HepG2 (cell line): ENCODE results near the gene RNF113A. TPM values are rescaled to one million over a fixed set of nuclear protein-coding genes. Genes with fewer than 3 reads are reported as not detected.

ENCODE experiments used
- ATAC-seq: fragments of 200-7000 bp; cut with Tn5 transposase; 3 replicates; pipeline ENCODE4 v1.9.1; 2020; ENCODE audit warnings: mild to moderate bottlenecking, moderate library complexity
- BruUV-seq: library from RNA; stranded (reverse); fragments of 400-500 nt; replicated peaks from 2 replicates; lab custom pipeline; 2021; lab: Mats Ljungman, UMichigan
- CTCF ChIA-PET: fragments of 300-600 bp; formaldehyde crosslinking; extraction: SDS; loops from one replicate; lab custom pipeline; 2021; ENCODE audit warnings: low total read pairs, inconsistent platforms, low intra/inter-chr PET ratio; lab: Yijun Ruan, JAX
- POLR2A ChIA-PET: fragments of 350-600 bp; sonication (Branson Sonifier 250); formaldehyde crosslinking; loops from one replicate; lab custom pipeline; 2020; ENCODE audit warnings: antibody characterized with exemption, inconsistent platforms; lab: Yijun Ruan, JAX
- DNase-seq: peaks from one replicate; pipeline ENCODE4 v3.0.0-alpha.2; 2015; ENCODE audit warnings: low spot score
- FAIRE-seq: peaks from 3 replicates; lab custom pipeline; 2011; peaks lifted over from hg19 to GRCh38; lab: Jason Lieb, UNC
- H2AFZ ChIP-seq: one replicate; pipeline ENCODE4 v1.6.1; 2011; ENCODE audit warnings: low read length, inconsistent platforms
- H3K27ac ChIP-seq: fragments of 300-600 bp; 3 replicates; pipeline ENCODE4 v1.8.0; 2011; ENCODE audit warnings: mixed run types, mild to moderate bottlenecking, mixed read lengths, low read length, inconsistent platforms; ENCODE audit not compliant: insufficient read depth; ENCODE audit errors: extremely low read length
- H3K27me3 ChIP-seq, 2 experiments: fragments of 200-600 bp in 1 of 2; 2 replicates in 1 of 2; 3 replicates in 1 of 2; pipeline versions ENCODE4 v1.6.0 to v1.8.0; 2011; ENCODE audit warnings: low read length in 2 of 2, mild to moderate bottlenecking in 2 of 2, moderate library complexity in 2 of 2, inconsistent platforms in 1 of 2; ENCODE audit not compliant: insufficient read depth in 2 of 2, control insufficient read depth in 1 of 2
- H3K36me3 ChIP-seq, 2 experiments: fragments of 200-600 bp in 1 of 2; replicated peaks in 1 of 2; 2 replicates in 1 of 2; 3 replicates in 1 of 2; pipeline versions ENCODE4 v1.5.1 to v1.8.0; 2011; ENCODE audit warnings: low read length in 2 of 2, inconsistent platforms in 1 of 2; ENCODE audit not compliant: insufficient read depth in 2 of 2, control insufficient read depth in 1 of 2
- H3K4me1 ChIP-seq: 2 replicates; pipeline ENCODE4 v1.5.1; 2012; ENCODE audit warnings: low read length, inconsistent platforms; ENCODE audit not compliant: insufficient read depth
- H3K4me2 ChIP-seq: 2 replicates; pipeline ENCODE4 v1.6.0; 2011; ENCODE audit warnings: low read depth, low read length, inconsistent platforms
- H3K4me3 ChIP-seq, 3 experiments: fragments of 200-600 bp in 1 of 3; sonication (generic), shearing (Covaris generic) in 1 of 3; replicated peaks in 1 of 3; 2 replicates each; pipeline ENCODE4 v1.5.1; 2011 to 2016; ENCODE audit warnings: low read length in 3 of 3, inconsistent platforms in 2 of 3, low read depth in 2 of 3, mild to moderate bottlenecking in 2 of 3, control low read depth in 1 of 3, mixed read lengths in 1 of 3; ENCODE audit not compliant: insufficient read depth in 1 of 3
- H3K79me2 ChIP-seq: one replicate; pipeline ENCODE4 v1.6.1; 2011; ENCODE audit warnings: low read length, inconsistent platforms; ENCODE audit not compliant: insufficient read depth
- H3K9ac ChIP-seq: 2 replicates; pipeline ENCODE4 v1.6.0; 2011; ENCODE audit warnings: mild to moderate bottlenecking, low read depth, low read length, inconsistent platforms; ENCODE audit not compliant: insufficient read depth
- H3K9me3 ChIP-seq: 2 replicates; pipeline ENCODE4 v1.5.1; 2012; ENCODE audit warnings: mild to moderate bottlenecking, low read length
- H4K20me1 ChIP-seq: 2 replicates; pipeline ENCODE4 v1.6.0; 2011; ENCODE audit warnings: inconsistent platforms, mild to moderate bottlenecking, low read length, moderate library complexity; ENCODE audit not compliant: insufficient read depth
- CHD2 ChIP-seq: IDR thresholded peaks from 2 replicates; pipeline ENCODE4 v1.6.1; 2011; ENCODE audit warnings: low read depth, low read length, improper control_type of control experiment
- ETV6 ChIP-seq: sonication (generic); formaldehyde crosslinking; conservative IDR thresholded peaks from 2 replicates; pipeline ENCODE4 v1.4.0; 2020; ENCODE audit warnings: missing genetic modification reagents
- FIP1L1 ChIP-seq: fragments of 200-400 bp; formaldehyde crosslinking; IDR thresholded peaks from 2 replicates; pipeline ENCODE4 v1.6.1; 2018; ENCODE audit warnings: low read depth, mild to moderate bottlenecking, low read length, moderate library complexity, borderline replicate concordance; ENCODE audit not compliant: insufficient read depth
- FOXA1 ChIP-seq, 2 experiments: fragments of 450-650 bp in 1 of 2; sonication (generic) in 1 of 2; formaldehyde crosslinking in 1 of 2; IDR thresholded peaks; 2 replicates each; pipeline versions ENCODE4 v1.4.0 to v1.6.1; 2016 to 2020; ENCODE audit warnings: missing genetic modification reagents in 1 of 2
- HMGA1 ChIP-seq: sonication (generic); formaldehyde crosslinking; conservative IDR thresholded peaks from 2 replicates; pipeline ENCODE4 v1.4.0; 2020; ENCODE audit warnings: missing genetic modification reagents
- IRX3 ChIP-seq: sonication (generic); formaldehyde crosslinking; IDR thresholded peaks from 2 replicates; pipeline ENCODE4 v1.8.1; 2023; ENCODE audit warnings: mild to moderate bottlenecking, low read depth, missing genetic modification reagents, borderline replicate concordance
- MIER3 ChIP-seq: IDR thresholded peaks from 2 replicates; pipeline ENCODE4 v1.6.1; 2016; ENCODE audit warnings: missing compliant biosample characterization, borderline replicate concordance
- NFYC ChIP-seq: IDR thresholded peaks from 2 replicates; pipeline ENCODE4 v1.6.1; 2016; ENCODE audit warnings: missing genetic modification reagents, missing compliant biosample characterization
- REPIN1 ChIP-seq: sonication (generic); formaldehyde crosslinking; IDR thresholded peaks from 2 replicates; pipeline ENCODE4 v1.8.0; 2022; ENCODE audit warnings: missing genetic modification reagents, low read depth, mild to moderate bottlenecking, borderline replicate concordance
- RXRA ChIP-seq: sonication (generic); formaldehyde crosslinking; IDR thresholded peaks from 2 replicates; pipeline ENCODE4 v1.5.1; 2020; ENCODE audit warnings: missing genetic modification reagents
- SALL1 ChIP-seq: sonication (generic); formaldehyde crosslinking; IDR thresholded peaks from 2 replicates; pipeline ENCODE4 v1.8.0; 2022; ENCODE audit warnings: mild to moderate bottlenecking, missing genetic modification reagents
- TMF1 ChIP-seq: sonication (generic); formaldehyde crosslinking; IDR thresholded peaks from 2 replicates; pipeline ENCODE4 v1.8.1; 2022; ENCODE audit warnings: low read depth, missing genetic modification reagents
- ZNF33B ChIP-seq: sonication (generic); formaldehyde crosslinking; IDR thresholded peaks from 2 replicates; pipeline ENCODE4 v1.5.1; 2020; ENCODE audit warnings: mild to moderate bottlenecking, missing genetic modification reagents
- ZNF614 ChIP-seq: IDR thresholded peaks from 2 replicates; pipeline ENCODE4 v1.6.1; 2018; ENCODE audit warnings: missing biosample characterization, missing genetic modification reagents, inconsistent platforms, borderline replicate concordance
- ZNF879 ChIP-seq: sonication (generic); formaldehyde crosslinking; IDR thresholded peaks from 2 replicates; pipeline ENCODE4 v1.8.1; 2023; ENCODE audit warnings: missing genetic modification reagents
- WGBS: methylation state at CpG from one replicate; pipeline ENCODE4 v1.1.6; 2017; ENCODE audit warnings: low lambda C conversion rate; 5-methylcytosine and 5-hydroxymethylcytosine counted together
- in situ Hi-C: cut with HindIII; loops from 2 replicates; pipeline ENCODE4 v1.10.0; 2017; ENCODE audit warnings: low pct_unique_long_range_greater_than_20kb; ENCODE audit not compliant: extremely low pct_ligation_motif_present
- intact Hi-C: fragments of 100-400 bp; cut with micrococcal nuclease; formaldehyde crosslinking; loops from one replicate; pipeline ENCODE4 v1.10.0; 2022; ENCODE audit not compliant: unreplicated experiment
- polyA plus RNA-seq, 8 experiments: library from polyadenylated mRNA; depleted of rRNA in 3 of 8; stranded (reverse) in 7 of 8; unstranded in 1 of 8; fragments of >200 nt; fragmentation: Illumina TruSeq in 4 of 8; extraction: Trizol in 4 of 8; gene quantifications; 2 replicates each; pipeline versions ENCODE4 v1.2.1 to v1.2.3, GENCODE V29; 2011 to 2016; ENCODE audit warnings: low read depth in 4 of 8, missing spikeins in 1 of 8, mixed read lengths in 1 of 8; ENCODE audit not compliant: insufficient read depth in 1 of 8
- total RNA-seq, 5 experiments: library from RNA; depleted of rRNA; stranded (reverse); fragments of >200 nt; fragmentation: Illumina TruSeq; extraction: Trizol; gene quantifications; 2 replicates each; pipeline ENCODE4 v1.2.3, GENCODE V29; 2016; ENCODE audit warnings: low read depth in 1 of 5
- TF ChIP-seq, protein P1 (sequence below): sonication (generic); IDR thresholded peaks from 2 replicates; pipeline ENCODE4 v1.6.1; 2016; ENCODE audit warnings: low read depth, borderline replicate concordance

RNF113A gene
- total and polyA plus RNA-seq, 2 of the 13 experiments (the other 11 are each of a cell fraction or from before 2014, with no cell fraction given): 14.0 to 15.4 TPM

GRCh38 chrX:119916310-119916709, 44.8 kb upstream of the RNF113A start:
- Histone ChIP-seq H3K4me2 (no peak overlapping the region), H3K4me3 (no peak overlapping the region), H2AFZ (no peak overlapping the region), H3K79me2 (no peaks in the 10 kb centered on the region), H3K4me1 (no peaks in the 10 kb centered on the region), H4K20me1 (no peaks in the 10 kb centered on the region), H3K27ac (no peak overlapping the region), H3K27me3 (no peaks in the 10 kb centered on the region), H3K9ac (no peak overlapping the region), H3K9me3 (no peaks in the 10 kb centered on the region), H3K36me3 (no peaks in the 10 kb centered on the region)
- ATAC-seq (no peak), FAIRE-seq (no peak), DNase-seq (no peak)
- WGBS: 84% methylated on average over 5 of the region's 5 CpGs
- in situ Hi-C loops: no loop called here
- TF ChIP-seq CHD2 (no peak), IRX3 (CRISPR knock-in tag) (no peak), ZNF33B (CRISPR knock-in tag) (no peak), TMF1 (CRISPR knock-in tag) (no peak), FIP1L1 (no peak), ZNF614 (CRISPR knock-in tag) (no peak), NFYC (CRISPR knock-in tag) (no peak), ZNF879 (CRISPR knock-in tag) (no peak), HMGA1 (CRISPR knock-in tag) (no peak), MIER3 (CRISPR knock-in tag) (no peak), RXRA (CRISPR knock-in tag) (no peak), SALL1 (CRISPR knock-in tag) (no peak), ETV6 (CRISPR knock-in tag) (no peak), REPIN1 (CRISPR knock-in tag) (no peak), FOXA1 (IDR thresholded peaks at IDR 0.05) (no peak), FOXA1 (CRISPR knock-in tag; IDR thresholded peaks at IDR 0.05) (no peak)
- TF ChIP-seq, protein P1, sequence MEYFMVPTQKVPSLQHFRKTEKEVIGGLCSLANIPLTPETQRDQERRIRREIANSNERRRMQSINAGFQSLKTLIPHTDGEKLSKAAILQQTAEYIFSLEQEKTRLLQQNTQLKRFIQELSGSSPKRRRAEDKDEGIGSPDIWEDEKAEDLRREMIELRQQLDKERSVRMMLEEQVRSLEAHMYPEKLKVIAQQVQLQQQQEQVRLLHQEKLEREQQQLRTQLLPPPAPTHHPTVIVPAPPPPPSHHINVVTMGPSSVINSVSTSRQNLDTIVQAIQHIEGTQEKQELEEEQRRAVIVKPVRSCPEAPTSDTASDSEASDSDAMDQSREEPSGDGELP: no peak
- intact Hi-C loops: no loop called here
- POLR2A ChIA-PET: no interaction called here
- CTCF ChIA-PET: no interaction called here
- BruUV-seq: no TSS peak
